SK-N-SH (cell line): ENCODE measurements around the gene AP3S2. TPM values are rescaled to one million over a fixed set of nuclear protein-coding genes. Genes with fewer than 3 reads are reported as not detected.

Experiments
- CTCF ChIA-PET: fragments of 300-600, 350-600 bp; formaldehyde crosslinking; extraction: SDS; loops from one replicate; lab custom pipeline; 2021; lab: Yijun Ruan, JAX
- POLR2A ChIA-PET: fragments of 350-600 bp; sonication (Branson Sonifier 250); formaldehyde crosslinking; extraction: SDS; loops from one replicate; lab custom pipeline; 2020; ENCODE audit warnings: antibody characterized with exemption, inconsistent platforms; lab: Yijun Ruan, JAX
- DNase-seq: peaks from one replicate; pipeline ENCODE4 v3.0.0; 2012
- H2AFZ ChIP-seq: fragments of 200-600 bp; sonication (generic); 2 replicates; pipeline ENCODE4 v1.8.1; 2016; ENCODE audit warnings: antibody characterized with exemption, mild to moderate bottlenecking, low read depth
- H3F3A ChIP-seq: fragments of 200-600 bp; sonication (generic); replicated peaks from 2 replicates; pipeline ENCODE3; 2016; ENCODE audit warnings: antibody characterized with exemption, mild to moderate bottlenecking; ENCODE audit not compliant: insufficient read depth
- H3K27ac ChIP-seq, 2 experiments: fragments of 200-500 bp in 1 of 2; fragments of 200-600 bp in 1 of 2; sonication (Bioruptor generic) in 1 of 2; sonication (generic), shearing (Covaris generic) in 1 of 2; 2 replicates each; pipeline versions ENCODE4 v1.5.1 to v1.6.1; 2014 to 2016; ENCODE audit warnings: low read depth in 2 of 2, inconsistent platforms in 1 of 2, low read length in 1 of 2, mild to moderate bottlenecking in 1 of 2, mixed read lengths in 1 of 2
- H3K27me3 ChIP-seq: fragments of 200-600 bp; sonication (generic), shearing (Covaris generic); 2 replicates; pipeline ENCODE4 v1.6.1; 2016; ENCODE audit warnings: mixed run types; ENCODE audit not compliant: insufficient read depth
- H3K36me3 ChIP-seq, 2 experiments: fragments of 200-500 bp in 1 of 2; fragments of 200-600 bp in 1 of 2; sonication (Bioruptor generic) in 1 of 2; sonication (generic) in 1 of 2; replicated peaks in 1 of 2; 2 replicates each; pipeline versions ENCODE3 to v1.5.1; 2014 to 2016; ENCODE audit warnings: low read length in 1 of 2, mild to moderate bottlenecking in 1 of 2; ENCODE audit not compliant: insufficient read depth in 2 of 2, control insufficient read depth in 1 of 2
- H3K4me1 ChIP-seq, 2 experiments: fragments of 200-500 bp in 1 of 2; fragments of 200-600 bp in 1 of 2; sonication (Bioruptor generic) in 1 of 2; sonication (generic), shearing (Covaris generic) in 1 of 2; 2 replicates each; pipeline versions ENCODE4 v1.5.1 to v1.6.1; 2014 to 2016; ENCODE audit warnings: low read depth in 1 of 2, low read length in 1 of 2, mixed run types in 1 of 2; ENCODE audit not compliant: insufficient read depth in 2 of 2, control insufficient read depth in 1 of 2
- H3K4me2 ChIP-seq: fragments of 200-600 bp; sonication (generic), shearing (Covaris generic); 2 replicates; pipeline ENCODE4 v1.6.1; 2017; ENCODE audit warnings: mixed run types
- H3K4me3 ChIP-seq, 2 experiments: fragments of 200-500 bp in 1 of 2; fragments of 200-600 bp in 1 of 2; sonication (Bioruptor generic) in 1 of 2; sonication (generic), shearing (Covaris generic) in 1 of 2; 2 replicates each; pipeline versions ENCODE4 v1.5.1 to v1.8.1; 2014 to 2016; ENCODE audit warnings: low read depth in 2 of 2, inconsistent platforms in 1 of 2, low read length in 1 of 2, mild to moderate bottlenecking in 1 of 2, mixed read lengths in 1 of 2, moderate library complexity in 1 of 2
- H3K79me2 ChIP-seq: fragments of 200-600 bp; sonication (generic); 2 replicates; pipeline ENCODE4 v1.8.1; 2017; ENCODE audit warnings: mild to moderate bottlenecking; ENCODE audit not compliant: insufficient read depth
- H3K9ac ChIP-seq: fragments of 200-600 bp; sonication (generic); 2 replicates; pipeline ENCODE4 v1.6.1; 2017; ENCODE audit warnings: mixed run types
- H3K9me2 ChIP-seq: fragments of 200-600 bp; sonication (generic); 2 replicates; pipeline ENCODE4 v1.6.1; 2017; ENCODE audit warnings: mixed run types
- H3K9me3 ChIP-seq: fragments of 200-600 bp; sonication (generic); 2 replicates; pipeline ENCODE4 v1.6.1; 2017; ENCODE audit warnings: mixed run types, mild to moderate bottlenecking, moderate library complexity
- H4K20me1 ChIP-seq: fragments of 200-600 bp; sonication (generic); 2 replicates; pipeline ENCODE4 v1.6.1; 2017; ENCODE audit warnings: mild to moderate bottlenecking, mixed run types; ENCODE audit not compliant: insufficient read depth
- CHD2 ChIP-seq: fragments of 150-350 bp; IDR thresholded peaks from 2 replicates; pipeline ENCODE4 v1.6.1; 2018; ENCODE audit warnings: low read length; ENCODE audit not compliant: partially characterized antibody
- ELF1 ChIP-seq: IDR thresholded peaks from 2 replicates; pipeline ENCODE4 v1.4.0; 2012
- EP300 ChIP-seq, 2 experiments: IDR thresholded peaks; 2 replicates each; pipeline versions ENCODE4 v1.4.0 to v1.6.1; 2012; ENCODE audit warnings: borderline replicate concordance in 1 of 2, low read depth in 1 of 2, low read length in 1 of 2
- FOXM1 ChIP-seq: IDR thresholded peaks from 2 replicates; pipeline ENCODE4 v1.4.0; 2012; ENCODE audit warnings: low read depth, mild to moderate bottlenecking
- GATA2 ChIP-seq: sonication (generic); formaldehyde crosslinking; IDR thresholded peaks from 2 replicates; pipeline ENCODE4 v1.5.0; 2020; ENCODE audit warnings: mild to moderate bottlenecking, missing genetic modification reagents
- NFIC ChIP-seq: IDR thresholded peaks from 2 replicates; pipeline ENCODE4 v1.4.0; 2012; ENCODE audit warnings: borderline replicate concordance
- NRF1 ChIP-seq: IDR thresholded peaks from 2 replicates; pipeline ENCODE4 v1.6.1; 2012; ENCODE audit warnings: low read depth, mild to moderate bottlenecking, low read length
- POLR2AphosphoS5 ChIP-seq: IDR thresholded peaks from 2 replicates; pipeline ENCODE4 v1.6.1; 2012; ENCODE audit warnings: low read depth, low read length
- RCOR1 ChIP-seq: fragments of 150-350 bp; IDR thresholded peaks from 2 replicates; pipeline ENCODE4 v1.6.1; 2017; ENCODE audit warnings: antibody characterized with exemption, low read length
- RXRA ChIP-seq: IDR thresholded peaks from 2 replicates; pipeline ENCODE4 v1.4.0; 2012; ENCODE audit warnings: low read depth, mild to moderate bottlenecking, borderline replicate concordance
- TAF1 ChIP-seq: IDR thresholded peaks from 2 replicates; pipeline ENCODE4 v1.6.1; 2012; ENCODE audit warnings: low read depth, mild to moderate bottlenecking, low read length, moderate library complexity, borderline replicate concordance
- TCF12 ChIP-seq: IDR thresholded peaks from 2 replicates; pipeline ENCODE4 v1.4.0; 2012
- TEAD4 ChIP-seq: IDR thresholded peaks from 2 replicates; pipeline ENCODE4 v1.4.0; 2012; ENCODE audit warnings: mild to moderate bottlenecking, borderline replicate concordance; ENCODE audit not compliant: insufficient read depth
- USF2 ChIP-seq: fragments of 150-350 bp; IDR thresholded peaks from 2 replicates; pipeline ENCODE4 v1.6.1; 2017; ENCODE audit warnings: antibody characterized with exemption, low read length, low read depth, borderline replicate concordance
- YY1 ChIP-seq: IDR thresholded peaks from 2 replicates; pipeline ENCODE4 v1.4.0; 2012; ENCODE audit warnings: low read depth, mild to moderate bottlenecking
- ZBTB33 ChIP-seq: IDR thresholded peaks from 2 replicates; pipeline ENCODE4 v1.4.0; 2012; ENCODE audit warnings: low read depth, borderline replicate concordance
- WGBS: methylation state at CpG from one replicate; pipeline ENCODE4 v1.1.6; 2017; ENCODE audit warnings: low lambda C conversion rate; 5-methylcytosine and 5-hydroxymethylcytosine counted together
- polyA plus RNA-seq, 3 experiments: library from polyadenylated mRNA; depleted of rRNA; stranded (reverse); fragments of >200 nt; gene quantifications; 2 replicates each; pipeline ENCODE4 v1.2.3, GENCODE V29; 2012

AP3S2 gene
- polyA plus RNA-seq, 1 of the 3 experiments (the other 2 are of a cell fraction): 11.9 TPM

GRCh38 chr15:89905846-89906378 lies 12.1 kb upstream of the AP3S2 start (continued):
- TF ChIP-seq ELF1 (no peak), TEAD4 (no peak), RXRA (no peak)

GRCh38 chr15:89904519-89904918 lies 10.7 kb upstream of the AP3S2 start:
- H3K4me2 ChIP-seq: no peak overlapping the region
- DNase-seq: no peak
- 92% methylated on average over 2 of the region's 5 CpGs for WGBS
- H3K9me3 ChIP-seq: no peaks in the 10 kb centered on the region
- peaks cover 0 to 9% of the 10 kb centered on the region in 2 experiments for H3K36me3 ChIP-seq
- H3K4me1 ChIP-seq: peaks cover 0 to 4% of the 10 kb centered on the region in 2 experiments; a peak in 1 of 4 replicates
- POLR2A ChIA-PET: no interaction called here
- H3K27me3 ChIP-seq: no peaks in the 10 kb centered on the region
- no peak overlapping the region for H2AFZ ChIP-seq
- no peaks in the 10 kb centered on the region for H3F3A ChIP-seq
- H3K4me3 ChIP-seq: no peak overlapping the region
- H3K79me2 ChIP-seq: no peaks in the 10 kb centered on the region
- no peaks in the 10 kb centered on the region for H4K20me1 ChIP-seq
- H3K9me2 ChIP-seq: no peaks in the 10 kb centered on the region
- no peak overlapping the region for H3K27ac ChIP-seq
- no peak overlapping the region for H3K9ac ChIP-seq
- TF ChIP-seq YY1 (no peak), GATA2 (CRISPR knock-in tag) (no peak), EP300 (IDR thresholded peaks at IDR 0.05; ENCODE audit: borderline replicate concordance in 1 of 2, low read depth in 1 of 2, low read length in 1 of 2) (no peak), TAF1 (no peak), TEAD4 (no peak), USF2 (no peak), NRF1 (no peak), RXRA (no peak), NFIC (no peak)
- CTCF ChIA-PET: interaction anchor here (1.2 kb wide), 1 partner anchor 67 kb away, joined by 3 read pairs; no protein-coding TSS in a partner anchor

GRCh38 chr15:89903858-89904130 lies 10.0 kb upstream of the AP3S2 start:
- CTCF ChIA-PET: interaction anchor here (0.8 to 1.2 kb wide), 2 partner anchors 29 to 67 kb away, joined by 3 read pairs; no protein-coding TSS in a partner anchor
- Histone ChIP-seq H3K27ac (no peak overlapping the region), H3K79me2 (no peaks in the 10 kb centered on the region), H3K9me3 (no peaks in the 10 kb centered on the region), H3K36me3 (peaks cover 0 to 9% of the 10 kb centered on the region in 2 experiments), H3K9me2 (no peaks in the 10 kb centered on the region), H4K20me1 (no peaks in the 10 kb centered on the region), H3K4me3 (no peak overlapping the region), H2AFZ (no peak overlapping the region), H3F3A (no peaks in the 10 kb centered on the region), H3K9ac (no peak overlapping the region), H3K4me2 (no peak overlapping the region), H3K4me1 (peaks cover 0 to 4% of the 10 kb centered on the region in 2 experiments; a peak in 1 of 4 replicates)
- DNase-seq: no peak
- 95% methylated on average over 2 of the region's 11 CpGs for WGBS
- POLR2A ChIA-PET: no interaction called here
- no peak for TF ChIP-seq RXRA
- TF ChIP-seq NRF1: no peak
- TF ChIP-seq RCOR1: no peak
- no peak for TF ChIP-seq POLR2AphosphoS5
- no peak for TF ChIP-seq TCF12
- TF ChIP-seq EP300 (IDR thresholded peaks at IDR 0.05; ENCODE audit: borderline replicate concordance in 1 of 2, low read depth in 1 of 2, low read length in 1 of 2): no peak
- TF ChIP-seq CHD2: no peak
- TF ChIP-seq ZBTB33: no peak
- TF ChIP-seq FOXM1: no peak
- TF ChIP-seq, all 33 proteins: peak for 0
- no peaks in the 10 kb centered on the region for H3K27me3 ChIP-seq
